OCI-LY7 (cell line): ENCODE measurements around the gene FRAS1. TPM values are rescaled to one million over a fixed set of nuclear protein-coding genes. Genes with fewer than 3 reads are reported as not detected.

Experiments used
- BruUV-seq: library from RNA; stranded (reverse); fragments of 400-500 nt; replicated peaks from 2 replicates; lab custom pipeline; 2021; lab: Mats Ljungman, UMichigan
- CTCF ChIA-PET: fragments of 300-600 bp; sonication (Branson Sonifier 250); formaldehyde crosslinking; loops from one replicate; lab custom pipeline; 2022; ENCODE audit warnings: antibody characterized with exemption; ENCODE audit not compliant: unreplicated experiment; lab: Charles Lee
- POLR2A ChIA-PET: fragments of 300-600 bp; sonication (Branson Sonifier 250); formaldehyde crosslinking; loops from one replicate; lab custom pipeline; 2022; ENCODE audit warnings: antibody characterized with exemption; lab: Charles Lee
- DNase-seq: peaks from one replicate; pipeline ENCODE4 v3.0.0-alpha.2; 2015; ENCODE audit warnings: low spot score
- H2AFZ ChIP-seq: fragments of 200-600 bp; sonication (generic), shearing (Covaris generic); 2 replicates; pipeline ENCODE4 v1.6.1; 2014; ENCODE audit warnings: mild to moderate bottlenecking, antibody characterized with exemption, low read length, moderate library complexity
- H3K27ac ChIP-seq: fragments of 200-600 bp; sonication (generic); 2 replicates; pipeline ENCODE4 v1.5.1; 2014; ENCODE audit warnings: mixed run types, low read depth, mild to moderate bottlenecking, moderate library complexity, low read length, inconsistent platforms; ENCODE audit not compliant: poor library complexity, severe bottlenecking
- H3K36me3 ChIP-seq: fragments of 200-600 bp; sonication (generic); 2 replicates; pipeline ENCODE4 v1.6.1; 2014; ENCODE audit warnings: mild to moderate bottlenecking, antibody characterized with exemption, low read length, moderate library complexity, mixed read lengths; ENCODE audit not compliant: insufficient read depth
- H3K4me1 ChIP-seq: fragments of 200-600 bp; sonication (generic); 2 replicates; pipeline ENCODE4 v1.5.1; 2014; ENCODE audit warnings: mild to moderate bottlenecking, low read length; ENCODE audit not compliant: insufficient read depth, poor library complexity, severe bottlenecking
- H3K4me2 ChIP-seq: fragments of 200-600 bp; sonication (generic); 2 replicates; pipeline ENCODE4 v1.6.1; 2014; ENCODE audit warnings: mild to moderate bottlenecking, low read length
- H3K4me3 ChIP-seq: fragments of 200-600 bp; sonication (generic); 2 replicates; pipeline ENCODE4 v1.5.1; 2014; ENCODE audit warnings: mild to moderate bottlenecking, low read depth, low read length; ENCODE audit not compliant: poor library complexity, severe bottlenecking
- H3K79me2 ChIP-seq: fragments of 200-600 bp; sonication (generic); 2 replicates; pipeline ENCODE4 v1.6.1; 2016; ENCODE audit warnings: low read depth, mild to moderate bottlenecking, low read length, moderate library complexity, mixed read lengths; ENCODE audit not compliant: insufficient read depth
- H3K9me2 ChIP-seq: fragments of 200-600 bp; sonication (generic); 2 replicates; pipeline ENCODE4 v1.6.1; 2016; ENCODE audit warnings: mild to moderate bottlenecking, low read length, mixed read lengths; ENCODE audit not compliant: insufficient read depth
- H3K9me3 ChIP-seq: fragments of 200-600 bp; sonication (generic); 2 replicates; pipeline ENCODE4 v1.6.1; 2014; ENCODE audit warnings: mild to moderate bottlenecking, mixed run types, low read length, mixed read lengths
- H4K20me1 ChIP-seq: fragments of 200-600 bp; sonication (generic); 2 replicates; pipeline ENCODE4 v1.6.1; 2014; ENCODE audit warnings: mild to moderate bottlenecking, antibody characterized with exemption, low read length, moderate library complexity, mixed read lengths; ENCODE audit not compliant: insufficient read depth
- EZH2phosphoT487 ChIP-seq: fragments of 200-600 bp; sonication (generic); IDR thresholded peaks from 2 replicates; pipeline ENCODE4 v1.6.1; 2018; ENCODE audit warnings: low read depth, borderline replicate concordance, mild to moderate bottlenecking, mixed run types, antibody characterized with exemption, low read length, moderate library complexity, mixed read lengths
- intact Hi-C: fragments of 100-400 bp; cut with micrococcal nuclease; formaldehyde crosslinking; loops from one replicate; pipeline ENCODE4 v1.10.0; 2022; ENCODE audit not compliant: unreplicated experiment
- total RNA-seq, 2 experiments: library from RNA; depleted of rRNA in 1 of 2; stranded (reverse); fragments of >200 nt in 1 of 2; shearing (Covaris generic) in 1 of 2; gene quantifications; 2 replicates each; pipeline ENCODE4 v1.2.3, GENCODE V29; 2014 to 2022
- TF ChIP-seq, protein P1 (sequence below): fragments of 200-600 bp; sonication (generic); conservative IDR thresholded peaks from 2 replicates; pipeline ENCODE4 v1.5.1; 2014; ENCODE audit warnings: mild to moderate bottlenecking, antibody characterized with exemption, low read length, moderate library complexity, mixed read lengths

FRAS1 gene
- total RNA-seq, 2 experiments from 2014 or later: 0.19 to 0.30 TPM

DNA sequence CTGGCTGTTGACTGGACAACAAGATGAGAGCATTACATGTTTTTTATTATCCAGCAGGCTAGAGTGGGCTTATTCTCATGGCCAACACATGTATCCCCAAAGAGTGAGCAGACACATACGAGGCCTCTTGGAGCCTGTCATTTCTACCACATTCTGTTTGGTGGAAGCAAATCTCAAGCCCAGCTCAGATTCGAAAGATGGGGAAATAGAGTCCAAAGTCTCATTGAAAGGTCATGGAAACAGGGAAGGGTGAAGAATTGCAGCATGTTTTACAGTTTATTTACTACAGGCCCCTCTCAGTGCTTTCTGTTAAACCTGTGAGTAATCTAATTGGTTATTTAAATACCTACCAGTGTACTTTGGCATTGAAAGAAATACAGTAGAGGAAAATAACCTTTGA lies 108.6 kb downstream of the FRAS1 start:
- no peaks in the 10 kb centered on the region for H3K79me2 ChIP-seq
- H3K4me1 ChIP-seq: no peaks in the 10 kb centered on the region
- no peak for TF ChIP-seq EZH2phosphoT487
- TF ChIP-seq, protein P1, sequence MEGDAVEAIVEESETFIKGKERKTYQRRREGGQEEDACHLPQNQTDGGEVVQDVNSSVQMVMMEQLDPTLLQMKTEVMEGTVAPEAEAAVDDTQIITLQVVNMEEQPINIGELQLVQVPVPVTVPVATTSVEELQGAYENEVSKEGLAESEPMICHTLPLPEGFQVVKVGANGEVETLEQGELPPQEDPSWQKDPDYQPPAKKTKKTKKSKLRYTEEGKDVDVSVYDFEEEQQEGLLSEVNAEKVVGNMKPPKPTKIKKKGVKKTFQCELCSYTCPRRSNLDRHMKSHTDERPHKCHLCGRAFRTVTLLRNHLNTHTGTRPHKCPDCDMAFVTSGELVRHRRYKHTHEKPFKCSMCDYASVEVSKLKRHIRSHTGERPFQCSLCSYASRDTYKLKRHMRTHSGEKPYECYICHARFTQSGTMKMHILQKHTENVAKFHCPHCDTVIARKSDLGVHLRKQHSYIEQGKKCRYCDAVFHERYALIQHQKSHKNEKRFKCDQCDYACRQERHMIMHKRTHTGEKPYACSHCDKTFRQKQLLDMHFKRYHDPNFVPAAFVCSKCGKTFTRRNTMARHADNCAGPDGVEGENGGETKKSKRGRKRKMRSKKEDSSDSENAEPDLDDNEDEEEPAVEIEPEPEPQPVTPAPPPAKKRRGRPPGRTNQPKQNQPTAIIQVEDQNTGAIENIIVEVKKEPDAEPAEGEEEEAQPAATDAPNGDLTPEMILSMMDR: no peak
- H3K27ac ChIP-seq: no peak overlapping the region
- H3K9me3 ChIP-seq: no peaks in the 10 kb centered on the region
- H4K20me1 ChIP-seq: no peaks in the 10 kb centered on the region
- no TSS peak for BruUV-seq
- intact Hi-C loops: no loop called here
- no peak overlapping the region for H3K4me2 ChIP-seq
- CTCF ChIA-PET: no interaction called here
- H3K4me3 ChIP-seq: no peak overlapping the region
- H3K9me2 ChIP-seq: no peaks in the 10 kb centered on the region
- POLR2A ChIA-PET: no interaction called here
- no peak for DNase-seq
- no peaks in the 10 kb centered on the region for H3K36me3 ChIP-seq
- H2AFZ ChIP-seq: no peak overlapping the region

DNA sequence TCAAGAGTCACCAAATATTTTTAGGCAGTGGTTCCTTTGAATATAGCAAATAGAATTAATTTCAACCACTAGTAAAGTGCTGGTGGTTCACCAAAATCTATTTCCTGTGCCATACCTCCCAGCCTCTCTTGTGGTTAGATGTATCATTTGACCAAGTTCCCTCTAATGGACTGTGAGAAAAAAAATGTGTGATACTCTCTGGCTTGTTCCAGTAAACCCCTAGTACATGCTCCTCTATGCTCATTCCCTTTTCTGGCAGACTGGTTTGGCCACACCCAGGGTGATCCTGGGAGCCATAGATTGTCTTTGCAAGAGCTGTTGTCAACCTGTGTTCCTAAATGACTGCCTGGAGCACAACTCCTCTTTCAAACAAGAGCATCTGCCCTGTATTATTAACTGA lies 109.5 kb downstream of the FRAS1 start:
- intact Hi-C loops: no loop called here
- DNase-seq: no peak
- ChIA-PET CTCF (no interaction called here), POLR2A (no interaction called here)
- no peaks in the 10 kb centered on the region for H3K36me3 ChIP-seq
- H3K9me3 ChIP-seq: no peaks in the 10 kb centered on the region
- no peaks in the 10 kb centered on the region for H4K20me1 ChIP-seq
- H3K79me2 ChIP-seq: no peaks in the 10 kb centered on the region
- no peak overlapping the region for H2AFZ ChIP-seq
- H3K4me3 ChIP-seq: no peak overlapping the region
- BruUV-seq: no TSS peak
- no peak overlapping the region for H3K27ac ChIP-seq
- no peak overlapping the region for H3K4me2 ChIP-seq
- H3K9me2 ChIP-seq: no peaks in the 10 kb centered on the region
- TF ChIP-seq EZH2phosphoT487: no peak
- TF ChIP-seq, protein P1: no peak
- no peaks in the 10 kb centered on the region for H3K4me1 ChIP-seq

DNA sequence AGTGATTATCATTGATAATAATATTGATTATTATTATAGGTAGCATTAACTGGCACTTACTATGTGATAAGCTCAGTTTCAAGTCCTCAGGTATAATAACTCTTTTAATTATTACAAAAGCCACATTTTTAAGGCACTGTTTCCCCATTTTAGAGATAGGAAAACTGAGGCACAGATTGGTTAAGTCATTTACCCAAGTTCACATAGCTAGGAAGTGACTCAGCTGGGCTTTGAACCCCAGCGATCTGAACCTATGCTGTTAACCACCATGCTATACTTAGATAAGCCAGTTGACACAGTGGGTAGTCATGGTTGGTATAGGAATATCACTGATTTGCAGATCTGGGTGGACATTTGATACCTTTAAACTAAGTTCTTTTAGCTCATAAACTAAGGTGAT lies 110.4 kb downstream of the FRAS1 start:
- Histone ChIP-seq H3K4me1 (no peaks in the 10 kb centered on the region), H2AFZ (no peak overlapping the region), H3K4me2 (no peak overlapping the region), H4K20me1 (no peaks in the 10 kb centered on the region), H3K9me3 (no peaks in the 10 kb centered on the region), H3K36me3 (no peaks in the 10 kb centered on the region), H3K9me2 (no peaks in the 10 kb centered on the region), H3K79me2 (no peaks in the 10 kb centered on the region), H3K4me3 (no peak overlapping the region), H3K27ac (no peak overlapping the region)
- no peak for DNase-seq
- POLR2A ChIA-PET: interaction anchor here (0.6 kb wide), 1 partner anchor 1686 kb away, joined by 3 read pairs; no protein-coding TSS in a partner anchor
- CTCF ChIA-PET: no interaction called here
- no TSS peak for BruUV-seq
- intact Hi-C loops: no loop called here
- TF ChIP-seq EZH2phosphoT487: no peak
- TF ChIP-seq, protein P1: no peak
